ENCODE measurements around the gene CCDC185.
A peak's percentile ranks its signal among the peaks of the same experiment; 100 is the strongest.

The CCDC185 gene

DNA sequence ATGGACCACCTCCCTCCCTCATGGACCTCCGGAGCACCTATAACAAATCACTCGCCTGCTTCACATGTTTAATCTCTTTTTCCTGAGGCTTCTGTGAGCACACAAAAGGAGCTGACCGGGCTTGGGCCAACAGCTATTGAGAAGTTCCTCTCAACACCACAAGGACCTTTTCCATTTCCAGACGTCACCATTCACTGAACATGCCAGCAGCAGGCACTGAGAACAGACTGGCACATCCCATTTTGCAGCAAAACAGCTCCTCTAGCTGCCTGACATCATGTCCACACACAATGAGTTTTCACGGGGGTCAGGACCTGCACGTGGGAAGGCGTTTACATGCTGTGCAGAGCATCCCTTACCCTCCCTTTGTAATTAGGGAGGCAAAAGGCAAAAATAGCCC is 40.3 kb upstream of the CCDC185 start:
- FAIRE-seq, result no peak
- TF ChIP-seq POLR2A (IDR thresholded peaks at IDR 0.05; ENCODE audit: low read depth, low read length), result no peak
- TF ChIP-seq POLR2AphosphoS5 (IDR thresholded peaks at IDR 0.05; ENCODE audit: low read depth, low read length), result no peak
- TF ChIP-seq PAX5 (IDR thresholded peaks at IDR 0.05; ENCODE audit: insufficient read depth, low read length, severe bottlenecking), result no peak
- TF ChIP-seq SPI1 (IDR thresholded peaks at IDR 0.05; ENCODE audit: low read depth, low read length), result no peak
- TF ChIP-seq TAF1 (IDR thresholded peaks at IDR 0.05; ENCODE audit: low read depth, low read length), result no peak
- no peak for TF ChIP-seq POU2F2 (IDR thresholded peaks at IDR 0.05; ENCODE audit: low read depth, low read length)

DNA sequence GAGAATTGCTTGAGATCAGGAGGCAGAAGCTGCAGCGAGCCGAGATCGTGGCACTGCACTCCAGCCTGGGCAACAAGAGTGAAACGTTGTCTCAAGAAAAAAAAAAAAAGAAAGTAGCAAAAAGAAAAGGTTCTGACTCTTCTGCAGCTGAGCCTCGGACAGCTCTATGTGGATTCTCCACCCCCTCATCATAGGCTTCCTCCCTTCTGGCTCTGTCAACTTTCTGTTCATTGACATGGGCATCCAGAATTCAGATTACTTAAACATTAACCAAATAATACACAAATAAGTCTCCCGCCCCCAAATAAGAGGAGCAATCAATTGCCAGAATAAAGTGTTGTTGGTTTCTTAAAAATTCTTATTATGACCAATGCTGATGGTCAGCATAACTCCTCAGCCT is 39.3 kb upstream of the CCDC185 start:
- DNase-seq (ENCODE audit: insufficient read length, low spot score) (no peak), FAIRE-seq (no peak)

More for the DNA sequence above, 40.3 kb upstream of the CCDC185 start:
- no peak for DNase-seq (ENCODE audit: insufficient read length, low spot score)

DNA sequence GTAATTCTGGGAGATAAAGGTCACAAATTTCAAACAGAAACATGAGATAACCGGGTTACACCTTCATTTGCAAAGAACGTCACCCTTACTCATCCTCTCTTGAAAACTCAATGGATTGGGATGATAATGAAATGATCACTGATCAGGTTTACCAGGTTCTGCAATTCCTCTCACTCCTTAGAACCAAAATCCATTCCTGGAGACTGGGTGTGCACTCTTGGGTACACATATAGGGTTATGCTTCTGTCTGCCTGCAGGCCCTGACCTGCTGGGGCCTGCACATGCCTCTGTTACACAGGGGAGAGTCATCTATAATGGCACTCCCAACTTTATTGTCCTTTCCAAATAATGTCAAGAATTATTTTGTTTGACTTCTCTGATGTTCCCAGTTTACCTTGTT is 37.5 kb upstream of the CCDC185 start:
- TF ChIP-seq POLR2AphosphoS5 (IDR thresholded peaks at IDR 0.05; ENCODE audit: low read depth, low read length) (no peak), POLR2A (IDR thresholded peaks at IDR 0.05; ENCODE audit: low read depth, low read length) (no peak), POU2F2 (IDR thresholded peaks at IDR 0.05; ENCODE audit: low read depth, low read length) (no peak), PAX5 (IDR thresholded peaks at IDR 0.05; ENCODE audit: insufficient read depth, low read length, severe bottlenecking) (no peak), TAF1 (IDR thresholded peaks at IDR 0.05; ENCODE audit: low read depth, low read length) (no peak), SPI1 (IDR thresholded peaks at IDR 0.05; ENCODE audit: low read depth, low read length) (no peak)
- no peak for DNase-seq (ENCODE audit: insufficient read length, low spot score)
- FAIRE-seq, result no peak

More for the DNA sequence above, 39.3 kb upstream of the CCDC185 start:
- no peak for TF ChIP-seq POU2F2 (IDR thresholded peaks at IDR 0.05; ENCODE audit: low read depth, low read length)
- no peak for TF ChIP-seq TAF1 (IDR thresholded peaks at IDR 0.05; ENCODE audit: low read depth, low read length)
- no peak for TF ChIP-seq PAX5 (IDR thresholded peaks at IDR 0.05; ENCODE audit: insufficient read depth, low read length, severe bottlenecking)
- TF ChIP-seq SPI1 (IDR thresholded peaks at IDR 0.05; ENCODE audit: low read depth, low read length), result no peak
- TF ChIP-seq POLR2AphosphoS5 (IDR thresholded peaks at IDR 0.05; ENCODE audit: low read depth, low read length), result no peak
- no peak for TF ChIP-seq POLR2A (IDR thresholded peaks at IDR 0.05; ENCODE audit: low read depth, low read length)

DNA sequence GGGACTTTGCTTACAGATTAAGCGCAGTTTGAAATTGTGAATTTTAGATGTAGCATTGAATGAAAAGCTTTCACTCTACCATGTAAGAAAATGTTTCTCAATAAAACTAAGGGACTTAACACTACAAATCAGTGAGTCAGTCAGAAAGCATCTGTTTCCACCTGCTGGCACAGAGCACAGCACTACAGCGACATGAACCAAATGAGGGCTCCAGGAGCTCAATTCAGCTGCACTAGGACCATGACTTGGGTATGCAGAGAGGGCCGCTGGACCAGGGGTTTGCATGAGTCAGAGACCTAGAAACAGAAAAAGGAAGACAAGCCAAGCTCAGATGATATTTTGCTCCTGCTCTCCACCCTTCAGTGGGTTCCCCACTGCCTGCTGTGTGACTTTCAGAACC is 34.4 kb upstream of the CCDC185 start:
- DNase-seq (ENCODE audit: insufficient read length, low spot score) (no peak), FAIRE-seq (no peak)
- TF ChIP-seq SPI1 (IDR thresholded peaks at IDR 0.05; ENCODE audit: low read depth, low read length), result no peak
- TF ChIP-seq POU2F2 (IDR thresholded peaks at IDR 0.05; ENCODE audit: low read depth, low read length), result no peak
- no peak for TF ChIP-seq POLR2A (IDR thresholded peaks at IDR 0.05; ENCODE audit: low read depth, low read length)
- no peak for TF ChIP-seq POLR2AphosphoS5 (IDR thresholded peaks at IDR 0.05; ENCODE audit: low read depth, low read length)
- TF ChIP-seq TAF1 (IDR thresholded peaks at IDR 0.05; ENCODE audit: low read depth, low read length), result no peak
- TF ChIP-seq PAX5 (IDR thresholded peaks at IDR 0.05; ENCODE audit: insufficient read depth, low read length, severe bottlenecking), result no peak

DNA sequence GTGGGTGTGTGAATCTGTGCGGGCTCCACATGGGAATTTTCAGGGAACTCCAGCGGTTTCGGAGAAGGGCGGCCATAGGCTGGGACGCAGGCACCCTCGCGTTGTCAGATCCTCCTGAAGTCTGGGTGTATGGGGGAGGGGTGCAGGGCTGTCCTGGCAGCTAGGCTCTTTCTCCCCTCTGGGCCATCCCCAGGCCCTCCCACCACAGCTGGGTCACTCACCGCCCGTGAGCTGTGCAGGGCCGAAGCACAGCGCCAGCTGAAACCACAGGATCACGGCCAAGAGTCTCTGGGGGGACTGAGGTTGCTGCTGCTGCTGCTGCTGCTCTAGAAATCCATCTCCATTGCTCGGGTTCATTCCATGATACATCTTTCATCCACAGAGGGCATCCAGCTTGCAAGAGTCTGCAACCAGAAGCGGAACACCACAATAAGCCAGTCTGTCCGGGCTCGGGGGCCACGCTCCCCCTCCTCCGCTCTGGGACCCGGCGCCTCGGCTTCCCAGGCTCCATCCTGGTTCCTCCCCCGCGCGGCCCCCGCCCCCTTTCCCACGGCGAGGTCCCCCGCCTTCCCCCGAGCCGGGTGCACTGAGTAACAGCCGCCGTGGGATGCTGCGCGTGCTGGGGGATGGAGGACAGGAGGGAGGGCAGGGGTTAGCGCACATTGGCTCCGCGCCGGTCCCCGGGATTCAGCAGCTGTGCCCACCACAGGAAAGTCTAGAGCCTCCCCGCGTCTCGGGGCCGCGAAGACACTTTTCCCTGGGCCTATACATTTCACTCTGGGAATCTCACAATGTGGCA is 30.0 kb upstream of the CCDC185 start:
- FAIRE-seq, result no peak
- TF ChIP-seq PAX5 (IDR thresholded peaks at IDR 0.05; ENCODE audit: insufficient read depth, low read length, severe bottlenecking) (no peak), TAF1 (IDR thresholded peaks at IDR 0.05; ENCODE audit: low read depth, low read length) (no peak), POLR2AphosphoS5 (IDR thresholded peaks at IDR 0.05; ENCODE audit: low read depth, low read length) (no peak), POU2F2 (IDR thresholded peaks at IDR 0.05; ENCODE audit: low read depth, low read length) (no peak), POLR2A (IDR thresholded peaks at IDR 0.05; ENCODE audit: low read depth, low read length) (no peak), SPI1 (IDR thresholded peaks at IDR 0.05; ENCODE audit: low read depth, low read length) (no peak)
- no peak for DNase-seq (ENCODE audit: insufficient read length, low spot score)

DNA sequence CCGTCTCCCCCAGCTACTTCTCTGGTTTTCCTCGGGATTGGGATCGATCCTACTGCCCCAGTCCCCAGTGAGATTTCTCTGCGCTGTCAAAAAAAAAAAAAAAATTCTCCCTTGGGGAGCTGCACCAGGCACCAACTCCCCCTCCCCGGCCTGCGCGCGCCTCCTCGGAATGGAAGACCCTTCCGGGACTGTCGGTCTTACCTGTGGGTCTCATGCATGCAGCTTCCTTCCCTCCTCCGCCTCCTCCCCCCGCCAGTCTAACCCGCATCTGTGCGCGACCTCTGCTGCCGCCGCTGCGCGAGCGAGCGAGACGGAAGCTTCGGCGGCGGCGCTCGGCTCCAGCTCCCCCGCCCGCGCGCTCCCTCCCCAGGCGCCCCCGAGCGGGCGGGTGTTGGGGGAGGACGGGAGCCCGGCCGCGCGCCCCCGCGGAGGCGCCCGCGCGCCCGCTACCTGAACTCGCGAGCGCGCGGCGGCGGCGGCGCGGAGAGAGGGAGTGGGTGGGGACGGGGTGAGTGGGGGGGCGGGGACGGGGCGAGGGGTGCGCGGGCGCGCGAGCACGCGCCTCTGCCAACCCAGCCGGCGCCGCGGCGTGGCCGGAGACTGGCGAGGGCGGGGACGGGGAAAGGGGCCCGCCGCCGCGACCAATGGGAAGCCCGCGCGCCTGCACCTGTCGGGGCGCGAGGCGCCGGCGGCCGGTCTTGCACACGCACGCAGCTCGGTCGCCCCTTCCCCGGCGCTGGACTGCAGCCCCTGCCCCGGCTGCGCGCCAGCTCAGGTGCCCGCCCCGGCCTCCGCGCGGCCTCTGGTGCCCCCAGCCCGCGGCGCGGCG is 29.1 kb upstream of the CCDC185 start, which contains the start of gene SUSD4:
TSS of gene SUSD4 (minus strand) at position 321 of the 829 bp plus-strand sequence. CDS start 751 bp downstream, outside the sequence.
- TF ChIP-seq TAF1 (IDR thresholded peaks at IDR 0.05; ENCODE audit: low read depth, low read length) (no peak), POLR2AphosphoS5 (IDR thresholded peaks at IDR 0.05; ENCODE audit: low read depth, low read length) (no peak), SPI1 (IDR thresholded peaks at IDR 0.05; ENCODE audit: low read depth, low read length) (no peak), POLR2A (IDR thresholded peaks at IDR 0.05; ENCODE audit: low read depth, low read length) (no peak), PAX5 (IDR thresholded peaks at IDR 0.05; ENCODE audit: insufficient read depth, low read length, severe bottlenecking) (no peak)
- FAIRE-seq, result no peak
- peak; percentile 35 for DNase-seq (ENCODE audit: insufficient read length, low spot score)

DNA sequence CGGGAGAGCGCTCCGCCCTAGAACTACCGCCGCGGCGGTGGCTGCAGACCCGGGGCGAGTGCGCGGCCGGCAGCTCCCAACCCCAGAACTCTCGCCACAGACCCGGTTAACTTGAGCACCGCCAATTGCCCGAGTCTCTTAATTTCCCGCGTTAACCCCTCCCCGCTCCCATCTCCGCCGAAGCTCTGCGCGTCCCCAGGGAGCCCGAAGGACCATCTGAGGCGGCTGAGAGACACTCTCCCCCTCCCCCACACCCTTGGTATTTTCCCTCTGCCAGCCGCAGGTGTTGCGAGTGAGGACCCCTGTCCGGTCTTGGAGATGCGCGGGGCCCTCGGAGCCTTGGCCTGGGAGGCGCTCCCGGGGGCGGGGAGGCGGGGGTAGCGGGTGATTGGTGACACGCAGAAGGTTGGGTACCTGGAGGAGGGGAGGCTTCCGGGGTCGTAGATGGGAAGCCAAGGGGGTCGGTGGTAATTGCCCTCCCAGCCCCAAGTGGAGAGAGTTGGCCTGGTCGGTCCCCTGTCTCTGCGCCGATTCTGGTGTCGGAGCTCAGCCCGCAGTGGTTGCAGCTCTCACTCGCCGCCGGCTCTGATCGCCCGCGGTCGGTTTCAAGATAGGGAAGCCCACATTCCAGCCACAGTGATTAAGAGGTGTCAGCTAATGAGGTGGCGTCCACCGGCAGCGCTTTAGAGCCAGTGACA is 28.4 kb upstream of the CCDC185 start:
- DNase-seq (ENCODE audit: insufficient read length, low spot score), result peak; percentile 10
- no peak for TF ChIP-seq POU2F2 (IDR thresholded peaks at IDR 0.05; ENCODE audit: low read depth, low read length)
- no peak for TF ChIP-seq POLR2A (IDR thresholded peaks at IDR 0.05; ENCODE audit: low read depth, low read length)
- TF ChIP-seq SPI1 (IDR thresholded peaks at IDR 0.05; ENCODE audit: low read depth, low read length), result no peak
- TF ChIP-seq TAF1 (IDR thresholded peaks at IDR 0.05; ENCODE audit: low read depth, low read length), result no peak
- no peak for TF ChIP-seq PAX5 (IDR thresholded peaks at IDR 0.05; ENCODE audit: insufficient read depth, low read length, severe bottlenecking)
- TF ChIP-seq POLR2AphosphoS5 (IDR thresholded peaks at IDR 0.05; ENCODE audit: low read depth, low read length), result no peak
- no peak for FAIRE-seq

DNA sequence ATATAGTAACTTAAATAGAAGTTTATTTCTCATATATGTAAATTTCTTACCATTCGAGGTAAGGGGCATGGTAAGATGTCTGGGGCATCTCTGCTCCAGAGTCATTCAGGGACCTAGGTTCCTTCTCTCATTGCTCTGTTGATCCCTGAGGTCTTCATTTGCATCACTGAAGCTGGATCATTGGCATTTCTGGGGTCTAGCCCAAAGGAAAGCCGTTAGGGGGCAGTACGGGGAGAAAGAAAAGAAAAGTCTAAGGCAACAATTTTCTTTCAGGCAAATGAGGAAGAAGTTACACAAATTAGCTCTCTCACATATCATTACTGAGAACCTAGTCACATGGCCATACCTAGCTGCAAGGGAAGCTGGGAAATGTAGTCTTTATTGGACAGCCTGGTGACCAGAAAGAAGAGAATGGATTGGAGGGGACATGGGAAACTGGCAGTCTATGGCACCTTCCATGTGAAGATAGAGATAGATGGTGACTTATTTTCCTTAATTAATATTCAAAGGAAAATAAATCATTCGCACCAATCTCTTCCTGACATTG is 19.1 kb upstream of the CCDC185 start:
- FAIRE-seq, result no peak
- TF ChIP-seq TAF1 (IDR thresholded peaks at IDR 0.05; ENCODE audit: low read depth, low read length) (no peak), PAX5 (IDR thresholded peaks at IDR 0.05; ENCODE audit: insufficient read depth, low read length, severe bottlenecking) (no peak), POLR2A (IDR thresholded peaks at IDR 0.05; ENCODE audit: low read depth, low read length) (no peak), POLR2AphosphoS5 (IDR thresholded peaks at IDR 0.05; ENCODE audit: low read depth, low read length) (no peak), POU2F2 (IDR thresholded peaks at IDR 0.05; ENCODE audit: low read depth, low read length) (no peak), SPI1 (IDR thresholded peaks at IDR 0.05; ENCODE audit: low read depth, low read length) (no peak)
- no peak for DNase-seq (ENCODE audit: insufficient read length, low spot score)
